GM23338 (cell line): ENCODE results near the gene PCTP. TPM values are rescaled to one million over a fixed set of nuclear protein-coding genes. Genes with fewer than 3 reads are reported as not detected.

Source experiments
- ATAC-seq: fragments of 200-7000 bp; cut with Tn5 transposase; 3 replicates; pipeline ENCODE4 v1.9.1; 2020
- DNase-seq: peaks from one replicate; pipeline ENCODE4 v3.0.0-alpha.2; 2015; ENCODE audit warnings: low spot score
- H2AFZ ChIP-seq: fragments of 200-600 bp; sonication (generic); 2 replicates; pipeline ENCODE4 v1.8.0; 2016; ENCODE audit warnings: antibody characterized with exemption, mild to moderate bottlenecking, moderate library complexity
- H3F3A ChIP-seq: fragments of 200-600 bp; sonication (generic); replicated peaks from 2 replicates; pipeline ENCODE4 v1.8.0; 2017; ENCODE audit warnings: antibody characterized with exemption, mixed run types, low read depth
- H3K27ac ChIP-seq: fragments of 200-600 bp; sonication (generic); 2 replicates; pipeline ENCODE4 v1.6.1; 2016; ENCODE audit warnings: low read depth
- H3K27me3 ChIP-seq: fragments of 200-600 bp; sonication (generic); 2 replicates; pipeline ENCODE4 v1.8.0; 2016; ENCODE audit warnings: mild to moderate bottlenecking, mixed run types, moderate library complexity; ENCODE audit not compliant: insufficient read depth
- H3K36me3 ChIP-seq: fragments of 200-600 bp; sonication (generic); 2 replicates; pipeline ENCODE4 v1.8.0; 2016; ENCODE audit warnings: mild to moderate bottlenecking; ENCODE audit not compliant: insufficient read depth
- H3K4me1 ChIP-seq: fragments of 200-600 bp; sonication (generic); 2 replicates; pipeline ENCODE4 v1.8.0; 2016; ENCODE audit warnings: mild to moderate bottlenecking, moderate library complexity; ENCODE audit not compliant: insufficient read depth
- H3K4me2 ChIP-seq: fragments of 200-600 bp; sonication (generic); 2 replicates; pipeline ENCODE4 v1.7.1; 2017; ENCODE audit warnings: mixed run types
- H3K4me3 ChIP-seq: fragments of 200-600 bp; sonication (generic); 2 replicates; pipeline ENCODE4 v1.6.1; 2016; ENCODE audit warnings: mixed run types
- H3K79me2 ChIP-seq: fragments of 200-600 bp; sonication (generic); replicated peaks from 2 replicates; pipeline ENCODE4 v1.8.0; 2017; ENCODE audit warnings: mild to moderate bottlenecking; ENCODE audit not compliant: insufficient read depth
- H3K9me2 ChIP-seq: fragments of 200-600 bp; sonication (generic); 2 replicates; pipeline ENCODE4 v1.8.0; 2017; ENCODE audit not compliant: insufficient read depth
- H4K20me1 ChIP-seq: fragments of 200-600 bp; sonication (generic); replicated peaks from 2 replicates; pipeline ENCODE4 v1.8.0; 2017; ENCODE audit warnings: mild to moderate bottlenecking; ENCODE audit not compliant: insufficient read depth
- H3K27ac Mint-ChIP-seq: 2 replicates; pipeline ENCODE4 v1.8.0; 2020; ENCODE audit warnings: inconsistent platforms, mild to moderate bottlenecking, moderate library complexity, mixed read lengths
- H3K27me3 Mint-ChIP-seq: 3 replicates; pipeline ENCODE4 v1.8.0; 2022; ENCODE audit warnings: low read depth, mild to moderate bottlenecking, moderate library complexity, mixed read lengths, inconsistent platforms; ENCODE audit not compliant: insufficient read depth, poor library complexity
- H3K36me3 Mint-ChIP-seq: 3 replicates; pipeline ENCODE4 v1.8.0; 2021; ENCODE audit warnings: low read depth, mild to moderate bottlenecking, inconsistent platforms, moderate library complexity, mixed read lengths
- H3K4me1 Mint-ChIP-seq: 3 replicates; pipeline ENCODE4 v1.8.0; 2020; ENCODE audit warnings: mild to moderate bottlenecking, inconsistent platforms, mixed read lengths
- H3K4me3 Mint-ChIP-seq: 3 replicates; pipeline ENCODE4 v1.8.0; 2021; ENCODE audit warnings: moderate library complexity, mild to moderate bottlenecking, inconsistent platforms, mixed read lengths
- H3K9me3 Mint-ChIP-seq: 3 replicates; pipeline ENCODE4 v1.8.0; 2020; ENCODE audit warnings: moderate library complexity, mild to moderate bottlenecking, inconsistent platforms, mixed read lengths
- CREB1 ChIP-seq: fragments of 250-450 bp; sonication (Bioruptor Pico); IDR thresholded peaks from 2 replicates; pipeline ENCODE4 v1.5.0; 2020; ENCODE audit warnings: low read depth, mild to moderate bottlenecking, moderate library complexity
- EZH2 ChIP-seq: fragments of 200-600 bp; sonication (generic); IDR thresholded peaks from one replicate; pipeline ENCODE4 v1.8.0; 2017; ENCODE audit warnings: antibody characterized with exemption, mild to moderate bottlenecking, low read depth; ENCODE audit not compliant: unreplicated experiment
- EZH2phosphoT487 ChIP-seq: fragments of 200-600 bp; sonication (generic); IDR thresholded peaks from one replicate; pipeline ENCODE4 v1.8.1; 2018; ENCODE audit warnings: antibody characterized with exemption; ENCODE audit not compliant: unreplicated experiment
- POLR2AphosphoS5 ChIP-seq: IDR thresholded peaks from 2 replicates; pipeline ENCODE4 v1.6.1; 2016; ENCODE audit warnings: antibody characterized with exemption, low read depth
- REST ChIP-seq: IDR thresholded peaks from one replicate; pipeline ENCODE4 v1.6.1; 2018; ENCODE audit warnings: antibody characterized with exemption; ENCODE audit not compliant: unreplicated experiment
- STAT1 ChIP-seq: IDR thresholded peaks from one replicate; pipeline ENCODE4 v1.6.1; 2016; ENCODE audit warnings: antibody characterized with exemption; ENCODE audit not compliant: unreplicated experiment
- ZNF114 ChIP-seq: fragments of 250-450 bp; sonication (Bioruptor Pico); IDR thresholded peaks from 2 replicates; pipeline ENCODE4 v1.5.0; 2020; ENCODE audit warnings: mild to moderate bottlenecking, moderate library complexity
- polyA plus RNA-seq: library from polyadenylated mRNA; unstranded; fragments of >200 nt; fragmentation: Nextera tagmentation; extraction: Ambion mirVana; gene quantifications from 2 replicates; pipeline ENCODE4 v1.2.1, GENCODE V29; 2016
- total RNA-seq: library from RNA; depleted of rRNA; stranded (reverse); fragments of >200 nt; shearing (Covaris generic); gene quantifications from 2 replicates; pipeline ENCODE4 v1.2.3, GENCODE V29; 2014
- TF ChIP-seq, protein P1 (sequence below): fragments of 250-450 bp; sonication (Bioruptor Pico); IDR thresholded peaks from 2 replicates; pipeline ENCODE4 v1.5.0; 2020; ENCODE audit warnings: mild to moderate bottlenecking, moderate library complexity
- TF ChIP-seq, protein P2 (sequence below), 2 experiments: fragments of 200-600 bp in 1 of 2; sonication (generic) in 1 of 2; conservative IDR thresholded peaks; 2 replicates each; pipeline versions ENCODE4 v1.5.1 to v1.6.1; 2016 to 2017; ENCODE audit warnings: antibody characterized with exemption in 2 of 2, low read depth in 2 of 2, mild to moderate bottlenecking in 2 of 2, moderate library complexity in 1 of 2

The PCTP gene
- total and polyA plus RNA-seq, 2 experiments from 2014 or later: 6.4 to 12.3 TPM

DNA sequence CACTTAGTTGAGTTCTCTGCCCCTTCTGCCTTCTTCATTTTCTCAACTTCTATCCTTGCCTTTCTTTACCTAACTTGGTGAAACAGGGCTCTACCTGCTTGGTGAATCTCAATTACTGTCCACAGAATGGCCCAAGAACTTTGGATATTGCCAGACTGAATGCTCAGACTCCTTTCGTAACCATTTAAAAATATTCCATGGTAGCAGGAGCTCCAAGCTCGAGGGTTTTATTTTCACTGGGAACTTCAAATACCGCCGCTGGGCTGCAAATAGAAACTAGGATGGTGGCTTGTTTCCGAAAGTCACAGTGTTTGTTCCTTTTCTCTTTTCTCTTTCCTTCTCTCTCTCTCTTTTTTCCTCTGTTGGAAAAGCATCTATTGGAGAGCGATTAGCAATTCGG is 41.4 kb upstream of the PCTP start:
- Mint-ChIP-seq H3K27ac (no peak overlapping the region), H3K27me3 (no peaks in the 10 kb centered on the region), H3K36me3 (no peaks in the 10 kb centered on the region), H3K9me3 (no peaks in the 10 kb centered on the region), H3K4me1 (peaks cover 23% of the 10 kb centered on the region), H3K4me3 (no peak overlapping the region)
- Histone ChIP-seq H3K27me3 (no peaks in the 10 kb centered on the region), H3K9me2 (no peaks in the 10 kb centered on the region; the same call in 1 of the 2 replicates), H3K4me3 (no peak overlapping the region), H3K27ac (no peak overlapping the region), H3K36me3 (no peaks in the 10 kb centered on the region), H4K20me1 (no peaks in the 10 kb centered on the region), H3F3A (no peaks in the 10 kb centered on the region), H3K4me1 (peaks cover 12% of the 10 kb centered on the region), H3K4me2 (no peak overlapping the region), H2AFZ (peak overlapping the region; percentile 19; the same call in 1 of the 2 replicates), H3K79me2 (no peaks in the 10 kb centered on the region)
- ATAC-seq (no peak), DNase-seq (no peak)
- TF ChIP-seq, protein P1, sequence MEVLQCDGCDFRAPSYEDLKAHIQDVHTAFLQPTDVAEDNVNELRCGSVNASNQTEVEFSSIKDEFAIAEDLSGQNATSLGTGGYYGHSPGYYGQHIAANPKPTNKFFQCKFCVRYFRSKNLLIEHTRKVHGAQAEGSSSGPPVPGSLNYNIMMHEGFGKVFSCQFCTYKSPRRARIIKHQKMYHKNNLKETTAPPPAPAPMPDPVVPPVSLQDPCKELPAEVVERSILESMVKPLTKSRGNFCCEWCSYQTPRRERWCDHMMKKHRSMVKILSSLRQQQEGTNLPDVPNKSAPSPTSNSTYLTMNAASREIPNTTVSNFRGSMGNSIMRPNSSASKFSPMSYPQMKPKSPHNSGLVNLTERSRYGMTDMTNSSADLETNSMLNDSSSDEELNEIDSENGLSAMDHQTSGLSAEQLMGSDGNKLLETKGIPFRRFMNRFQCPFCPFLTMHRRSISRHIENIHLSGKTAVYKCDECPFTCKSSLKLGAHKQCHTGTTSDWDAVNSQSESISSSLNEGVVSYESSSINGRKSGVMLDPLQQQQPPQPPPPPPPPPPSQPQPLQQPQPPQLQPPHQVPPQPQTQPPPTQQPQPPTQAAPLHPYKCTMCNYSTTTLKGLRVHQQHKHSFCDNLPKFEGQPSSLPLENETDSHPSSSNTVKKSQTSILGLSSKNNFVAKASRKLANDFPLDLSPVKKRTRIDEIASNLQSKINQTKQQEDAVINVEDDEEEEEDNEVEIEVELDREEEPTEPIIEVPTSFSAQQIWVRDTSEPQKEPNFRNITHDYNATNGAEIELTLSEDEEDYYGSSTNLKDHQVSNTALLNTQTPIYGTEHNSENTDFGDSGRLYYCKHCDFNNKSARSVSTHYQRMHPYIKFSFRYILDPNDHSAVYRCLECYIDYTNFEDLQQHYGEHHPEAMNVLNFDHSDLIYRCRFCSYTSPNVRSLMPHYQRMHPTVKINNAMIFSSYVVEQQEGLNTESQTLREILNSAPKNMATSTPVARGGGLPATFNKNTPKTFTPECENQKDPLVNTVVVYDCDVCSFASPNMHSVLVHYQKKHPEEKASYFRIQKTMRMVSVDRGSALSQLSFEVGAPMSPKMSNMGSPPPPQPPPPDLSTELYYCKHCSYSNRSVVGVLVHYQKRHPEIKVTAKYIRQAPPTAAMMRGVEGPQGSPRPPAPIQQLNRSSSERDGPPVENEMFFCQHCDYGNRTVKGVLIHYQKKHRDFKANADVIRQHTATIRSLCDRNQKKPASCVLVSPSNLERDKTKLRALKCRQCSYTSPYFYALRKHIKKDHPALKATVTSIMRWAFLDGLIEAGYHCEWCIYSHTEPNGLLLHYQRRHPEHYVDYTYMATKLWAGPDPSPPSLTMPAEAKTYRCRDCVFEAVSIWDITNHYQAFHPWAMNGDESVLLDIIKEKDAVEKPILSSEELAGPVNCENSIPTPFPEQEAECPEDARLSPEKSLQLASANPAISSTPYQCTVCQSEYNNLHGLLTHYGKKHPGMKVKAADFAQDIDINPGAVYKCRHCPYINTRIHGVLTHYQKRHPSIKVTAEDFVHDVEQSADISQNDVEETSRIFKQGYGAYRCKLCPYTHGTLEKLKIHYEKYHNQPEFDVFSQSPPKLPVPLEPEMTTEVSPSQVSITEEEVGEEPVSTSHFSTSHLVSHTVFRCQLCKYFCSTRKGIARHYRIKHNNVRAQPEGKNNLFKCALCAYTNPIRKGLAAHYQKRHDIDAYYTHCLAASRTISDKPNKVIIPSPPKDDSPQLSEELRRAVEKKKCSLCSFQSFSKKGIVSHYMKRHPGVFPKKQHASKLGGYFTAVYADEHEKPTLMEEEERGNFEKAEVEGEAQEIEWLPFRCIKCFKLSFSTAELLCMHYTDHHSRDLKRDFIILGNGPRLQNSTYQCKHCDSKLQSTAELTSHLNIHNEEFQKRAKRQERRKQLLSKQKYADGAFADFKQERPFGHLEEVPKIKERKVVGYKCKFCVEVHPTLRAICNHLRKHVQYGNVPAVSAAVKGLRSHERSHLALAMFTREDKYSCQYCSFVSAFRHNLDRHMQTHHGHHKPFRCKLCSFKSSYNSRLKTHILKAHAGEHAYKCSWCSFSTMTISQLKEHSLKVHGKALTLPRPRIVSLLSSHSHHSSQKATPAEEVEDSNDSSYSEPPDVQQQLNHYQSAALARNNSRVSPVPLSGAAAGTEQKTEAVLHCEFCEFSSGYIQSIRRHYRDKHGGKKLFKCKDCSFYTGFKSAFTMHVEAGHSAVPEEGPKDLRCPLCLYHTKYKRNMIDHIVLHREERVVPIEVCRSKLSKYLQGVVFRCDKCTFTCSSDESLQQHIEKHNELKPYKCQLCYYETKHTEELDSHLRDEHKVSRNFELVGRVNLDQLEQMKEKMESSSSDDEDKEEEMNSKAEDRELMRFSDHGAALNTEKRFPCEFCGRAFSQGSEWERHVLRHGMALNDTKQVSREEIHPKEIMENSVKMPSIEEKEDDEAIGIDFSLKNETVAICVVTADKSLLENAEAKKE (CRISPR knock-in tag): no peak
- no peak for TF ChIP-seq EZH2
- TF ChIP-seq STAT1: no peak
- no peak for TF ChIP-seq EZH2phosphoT487

DNA sequence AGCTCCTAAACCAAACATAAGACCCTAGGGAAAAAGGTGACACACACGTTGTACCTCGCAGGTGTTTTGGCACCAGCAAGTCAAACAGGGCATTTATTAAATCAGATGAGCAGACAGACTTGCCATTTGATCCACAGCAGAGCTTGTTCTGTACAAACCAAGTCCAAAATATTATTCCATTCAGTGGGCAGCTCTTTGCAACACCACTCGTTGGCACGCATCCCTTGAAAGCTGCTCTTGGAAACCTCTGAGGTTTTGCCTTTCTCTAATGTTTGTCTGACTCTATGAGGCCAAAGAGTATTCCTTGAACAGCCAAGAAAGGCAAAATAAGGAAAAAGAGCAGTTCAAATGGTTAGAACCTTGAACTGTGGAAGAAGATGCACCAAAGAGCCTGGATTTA is 40.9 kb upstream of the PCTP start:
- Histone ChIP-seq H3K4me3 (no peak overlapping the region), H3K27ac (no peak overlapping the region), H3K9me2 (no peaks in the 10 kb centered on the region; the same call in 1 of the 2 replicates), H3K36me3 (no peaks in the 10 kb centered on the region), H3K79me2 (no peaks in the 10 kb centered on the region), H3K27me3 (no peaks in the 10 kb centered on the region), H3F3A (no peaks in the 10 kb centered on the region), H3K4me1 (peaks cover 12% of the 10 kb centered on the region), H3K4me2 (no peak overlapping the region), H2AFZ (no peak overlapping the region), H4K20me1 (no peaks in the 10 kb centered on the region)
- Mint-ChIP-seq H3K36me3 (no peaks in the 10 kb centered on the region), H3K4me1 (peaks cover 23% of the 10 kb centered on the region), H3K4me3 (no peak overlapping the region), H3K27me3 (no peaks in the 10 kb centered on the region), H3K27ac (no peak overlapping the region), H3K9me3 (no peaks in the 10 kb centered on the region)
- DNase-seq: no peak
- ATAC-seq: no peak
- no peak for TF ChIP-seq EZH2phosphoT487
- no peak for TF ChIP-seq CREB1
- no peak for TF ChIP-seq REST
- TF ChIP-seq, protein P2, sequence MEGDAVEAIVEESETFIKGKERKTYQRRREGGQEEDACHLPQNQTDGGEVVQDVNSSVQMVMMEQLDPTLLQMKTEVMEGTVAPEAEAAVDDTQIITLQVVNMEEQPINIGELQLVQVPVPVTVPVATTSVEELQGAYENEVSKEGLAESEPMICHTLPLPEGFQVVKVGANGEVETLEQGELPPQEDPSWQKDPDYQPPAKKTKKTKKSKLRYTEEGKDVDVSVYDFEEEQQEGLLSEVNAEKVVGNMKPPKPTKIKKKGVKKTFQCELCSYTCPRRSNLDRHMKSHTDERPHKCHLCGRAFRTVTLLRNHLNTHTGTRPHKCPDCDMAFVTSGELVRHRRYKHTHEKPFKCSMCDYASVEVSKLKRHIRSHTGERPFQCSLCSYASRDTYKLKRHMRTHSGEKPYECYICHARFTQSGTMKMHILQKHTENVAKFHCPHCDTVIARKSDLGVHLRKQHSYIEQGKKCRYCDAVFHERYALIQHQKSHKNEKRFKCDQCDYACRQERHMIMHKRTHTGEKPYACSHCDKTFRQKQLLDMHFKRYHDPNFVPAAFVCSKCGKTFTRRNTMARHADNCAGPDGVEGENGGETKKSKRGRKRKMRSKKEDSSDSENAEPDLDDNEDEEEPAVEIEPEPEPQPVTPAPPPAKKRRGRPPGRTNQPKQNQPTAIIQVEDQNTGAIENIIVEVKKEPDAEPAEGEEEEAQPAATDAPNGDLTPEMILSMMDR (conservative IDR thresholded peaks at IDR 0.05; ENCODE audit: low read depth in 2 of 2): no peak
- no peak for TF ChIP-seq POLR2AphosphoS5
- no peak for TF ChIP-seq ZNF114
